Upper lobe of left lung (tissue), 6 donors: ENCODE results near the gene DSE. TPM values are rescaled to one million over a fixed set of nuclear protein-coding genes. Genes with fewer than 3 reads are reported as not detected.

ENCODE experiments used
- ATAC-seq, 2 donors: fragments of 200-7000 bp; cut with Tn5 transposase; one replicate each; pipeline ENCODE4 v1.9.1; 2022; ENCODE audit warnings: mild to moderate bottlenecking in 2 of 2, moderate library complexity in 2 of 2; ENCODE audit not compliant: low FRiP score in 2 of 2
- DNase-seq, 2 donors: peaks; one replicate each; pipeline ENCODE4 v3.0.0-alpha.2; 2019 to 2020
- H3K27ac ChIP-seq, 4 donors: fragments of 200-600 bp; sonication (generic); one replicate each; pipeline ENCODE4 v1.5.1; 2016 to 2019
- H3K27me3 ChIP-seq, 4 donors: fragments of 200-600 bp; sonication (generic); one replicate each; pipeline ENCODE4 v1.5.1; 2017 to 2019
- H3K36me3 ChIP-seq, 4 donors: fragments of 200-600 bp; sonication (generic); one replicate each; pipeline ENCODE4 v1.5.1; 2016 to 2019
- H3K4me1 ChIP-seq, 4 donors: fragments of 200-600 bp; sonication (generic); one replicate each; pipeline ENCODE4 v1.5.1; 2018 to 2019
- H3K4me3 ChIP-seq, 4 donors: fragments of 200-600 bp; sonication (generic); one replicate each; pipeline ENCODE4 v1.5.1; 2017 to 2019; ENCODE audit warnings: mild to moderate bottlenecking in 2 of 4, moderate library complexity in 1 of 4
- H3K9me3 ChIP-seq, 4 donors: fragments of 200-600 bp; sonication (generic); one replicate each; pipeline ENCODE4 v1.5.1; 2018 to 2019
- CTCF ChIP-seq, 6 experiments: fragments of 450-650 bp in 4 of 6; fragments of 200-600 bp in 2 of 6; sonication (generic) in 2 of 6; IDR thresholded peaks; one replicate each; pipeline ENCODE4 v1.5.1; 2016 to 2019; ENCODE audit warnings: antibody characterized with exemption in 6 of 6
- EP300 ChIP-seq, 4 donors: sonication (generic); formaldehyde crosslinking; IDR thresholded peaks; one replicate each; pipeline ENCODE4 v1.5.1; 2017; ENCODE audit warnings: antibody characterized with exemption in 4 of 4, control low read depth in 2 of 4
- POLR2A ChIP-seq, 4 donors: fragments of 450-650 bp; IDR thresholded peaks; one replicate each; pipeline ENCODE4 v1.5.1; 2016 to 2017; ENCODE audit warnings: antibody characterized with exemption in 4 of 4, mild to moderate bottlenecking in 2 of 4
- POLR2AphosphoS5 ChIP-seq, 2 donors: sonication (generic); formaldehyde crosslinking; IDR thresholded peaks; one replicate each; pipeline ENCODE4 v1.5.1; 2017; ENCODE audit warnings: antibody characterized with exemption in 2 of 2
- WGBS, 2 donors: methylation state at CpG; one replicate each; pipeline ENCODE4 v1.1.5; 2017 to 2018; 5-methylcytosine and 5-hydroxymethylcytosine counted together
- total RNA-seq, 6 donors: library from RNA; depleted of rRNA in 4 of 6; stranded (reverse); fragments of >200 nt in 4 of 6; gene quantifications; one replicate each; pipeline versions ENCODE4 v1.1.0 to v1.2.1, GENCODE V29; 2016 to 2021
- donor health status: DM: no; HTN: no; CAD: no; lungs with moderate emphysema.
- donor health status: DM: no; HTN: yes; CAD: no; lungs with severe emphysema.

DSE gene
- total RNA-seq, 6 donors from 2014 or later = 20.1 to 68.1 (median 40.6) TPM

GRCh38 chr6:116387374-116387773 lies 16.6 kb downstream of the DSE start:
- TF ChIP-seq POLR2AphosphoS5 (IDR thresholded peaks at IDR 0.05) = peak in 1 of 2 donors; percentile 41
- no peak for TF ChIP-seq EP300 (IDR thresholded peaks at IDR 0.05)
- TF ChIP-seq POLR2A (IDR thresholded peaks at IDR 0.05) = no peak
- TF ChIP-seq CTCF (IDR thresholded peaks at IDR 0.05) = no peak
- no peak overlapping the region for H3K4me3 ChIP-seq
- DNase-seq (peak in 1 of 2 donors; percentile 55), ATAC-seq (peak in 1 of 2 donors; percentile 37)
- peaks cover 39 to 50% (median 40%) of the 10 kb centered on the region in 4 donors for H3K4me1 ChIP-seq
- peak overlapping the region; percentile 4 to 48 (median 18) for H3K27ac ChIP-seq
- 58 to 68% methylated on average over 3 of the region's 3 CpGs for WGBS, 2 donors
- H3K36me3 ChIP-seq = no peaks in the 10 kb centered on the region
- no peaks in the 10 kb centered on the region for H3K27me3 ChIP-seq
- no peaks in the 10 kb centered on the region for H3K9me3 ChIP-seq

- no peak for ATAC-seq
Measured at GRCh38 chr6:116388924-116389323, 18.2 kb downstream of the DSE start.

GRCh38 chr6:116389357-116389756 lies 18.6 kb downstream of the DSE start:
- no peak for ATAC-seq
- H3K27me3 ChIP-seq = no peaks in the 10 kb centered on the region
- DNase-seq = no peak
- TF ChIP-seq POLR2A (IDR thresholded peaks at IDR 0.05) (no peak), POLR2AphosphoS5 (IDR thresholded peaks at IDR 0.05) (no peak), CTCF (IDR thresholded peaks at IDR 0.05) (no peak), EP300 (IDR thresholded peaks at IDR 0.05) (no peak)
- H3K9me3 ChIP-seq = no peaks in the 10 kb centered on the region
- H3K27ac ChIP-seq = peak overlapping the region in 1 of 4 donors; percentile 28
- no peaks in the 10 kb centered on the region for H3K36me3 ChIP-seq
- H3K4me3 ChIP-seq = no peak overlapping the region
- peaks cover 45 to 57% (median 47%) of the 10 kb centered on the region in 4 donors for H3K4me1 ChIP-seq

More at GRCh38 chr6:116388924-116389323, 18.2 kb downstream of the DSE start:
- H3K27ac ChIP-seq = no peak overlapping the region
- no peaks in the 10 kb centered on the region for H3K27me3 ChIP-seq
- H3K4me3 ChIP-seq = no peak overlapping the region
- no peak for TF ChIP-seq POLR2A (IDR thresholded peaks at IDR 0.05)
- TF ChIP-seq POLR2AphosphoS5 (IDR thresholded peaks at IDR 0.05) = no peak
- TF ChIP-seq EP300 (IDR thresholded peaks at IDR 0.05) = no peak
- no peak for TF ChIP-seq CTCF (IDR thresholded peaks at IDR 0.05)
- no peaks in the 10 kb centered on the region for H3K9me3 ChIP-seq
- H3K36me3 ChIP-seq = no peaks in the 10 kb centered on the region
- no peak for DNase-seq
- peaks cover 45 to 57% (median 47%) of the 10 kb centered on the region in 4 donors for H3K4me1 ChIP-seq
- WGBS, 2 donors = 31 to 37% methylated on average over 3 of the region's 3 CpGs

- H3K27me3 ChIP-seq = no peaks in the 10 kb centered on the region
- TF ChIP-seq EP300 (IDR thresholded peaks at IDR 0.05) (no peak), POLR2AphosphoS5 (IDR thresholded peaks at IDR 0.05) (no peak), POLR2A (IDR thresholded peaks at IDR 0.05) (no peak), CTCF (IDR thresholded peaks at IDR 0.05) (no peak)
- no peak for ATAC-seq
- H3K4me3 ChIP-seq = no peak overlapping the region
- DNase-seq = no peak
- WGBS, 2 donors = 29 to 32% methylated on average over 4 of the region's 4 CpGs
- H3K4me1 ChIP-seq = peaks cover 45 to 53% (median 47%) of the 10 kb centered on the region in 4 donors
- no peaks in the 10 kb centered on the region for H3K36me3 ChIP-seq
- no peaks in the 10 kb centered on the region for H3K9me3 ChIP-seq
- H3K27ac ChIP-seq = peak overlapping the region in 1 of 4 donors; percentile 22
Measured at GRCh38 chr6:116390581-116390980, 19.8 kb downstream of the DSE start.
